A204.1 (cell line): Measurements from ENCODE around the gene CEP170B.
"Not testable (repeated sequence)": the region's sequence is repeated elsewhere in the genome, so short reads cannot be mapped to it uniquely, and the experiment has no call there.

ENCODE experiments used
- FAIRE-seq: peaks from 2 replicates; lab custom pipeline; 2012; peaks lifted over from hg19 to GRCh38; lab: Jason Lieb, UNC

Gene CEP170B

DNA sequence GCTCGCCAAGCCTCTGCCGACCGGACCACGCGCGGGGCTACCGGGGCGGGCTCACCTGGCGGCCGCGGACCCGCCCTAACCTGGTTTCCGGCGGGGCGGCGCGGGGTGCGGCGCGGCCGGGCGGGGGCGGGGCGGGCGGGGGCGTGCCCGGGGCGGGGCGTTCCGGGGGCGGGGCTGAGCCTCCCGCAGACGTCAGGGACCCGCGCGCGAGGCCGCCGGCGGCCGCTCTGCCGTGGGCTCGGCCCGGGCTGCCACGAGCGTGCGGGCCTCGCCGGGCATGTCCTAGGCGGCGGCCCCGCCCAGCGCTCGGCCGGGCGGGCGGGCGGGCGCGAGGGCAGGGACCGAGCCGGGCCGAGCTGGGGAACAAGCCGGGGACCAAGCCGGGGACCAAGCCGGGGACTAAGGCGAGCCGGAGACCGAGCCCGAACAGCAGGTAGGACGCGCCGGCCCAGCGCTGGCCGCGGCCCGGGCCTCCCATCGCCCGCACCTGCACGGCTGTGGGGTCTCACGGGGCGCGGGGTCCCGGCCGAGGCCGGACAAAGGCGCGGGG is at the start of gene CEP170B:
Gene CEP170B (plus strand): TSS at position 188 of the 550 bp plus-strand sequence. CDS start 3,183 bp downstream, outside the sequence.
- no peak for FAIRE-seq

DNA sequence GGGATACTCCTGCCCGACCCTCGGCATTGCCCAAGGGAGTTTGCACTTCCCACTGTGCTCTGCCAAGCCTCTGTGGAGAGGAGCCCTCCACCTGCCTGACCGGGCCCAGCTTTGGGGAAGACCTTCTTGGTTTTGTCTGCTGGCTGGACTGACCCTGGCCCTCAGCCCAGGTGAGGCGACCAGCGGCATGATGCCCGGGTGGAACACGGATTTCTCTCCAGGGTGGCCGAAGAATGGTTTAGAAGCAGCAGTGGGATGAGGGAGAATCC is 48.5 kb upstream of the CEP170B start:
- FAIRE-seq = no peak

DNA sequence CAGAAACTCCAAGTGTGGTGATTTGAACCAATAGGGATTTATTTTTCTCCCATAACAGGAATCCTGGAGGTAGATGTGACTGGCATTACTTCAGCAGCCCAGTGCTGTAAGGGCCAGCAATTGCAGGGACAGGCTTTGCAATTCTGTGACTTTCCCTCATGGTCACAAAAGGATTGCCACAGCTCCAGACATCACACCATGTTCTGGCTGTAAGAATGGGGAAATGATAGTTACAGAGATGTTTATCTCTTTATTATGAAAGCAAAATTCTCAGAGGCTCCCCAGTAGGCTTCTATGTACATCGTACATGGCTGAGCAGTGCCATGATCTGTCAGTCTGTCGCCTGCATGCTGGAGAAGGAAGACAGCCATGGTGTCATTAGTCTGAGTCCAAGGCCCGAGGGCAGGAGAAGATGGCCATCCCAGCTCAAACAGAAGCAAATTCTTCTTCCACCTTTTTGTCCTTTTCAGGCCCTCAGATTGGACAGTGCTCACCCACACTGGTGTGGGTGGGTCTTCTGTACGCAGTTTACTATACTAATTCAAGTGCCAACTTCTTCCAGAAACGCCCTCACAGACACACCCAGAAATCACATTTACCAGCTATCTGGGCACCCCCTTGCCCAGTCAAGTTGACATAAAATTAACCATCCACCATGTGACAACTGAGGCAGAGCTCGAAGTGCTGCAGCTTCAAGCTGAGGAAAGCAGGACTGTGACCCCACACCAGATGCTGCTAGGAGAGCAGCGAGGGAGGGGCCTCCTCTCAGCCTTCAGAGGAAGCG is 46.9 kb upstream of the CEP170B start:
- FAIRE-seq = no peak

DNA sequence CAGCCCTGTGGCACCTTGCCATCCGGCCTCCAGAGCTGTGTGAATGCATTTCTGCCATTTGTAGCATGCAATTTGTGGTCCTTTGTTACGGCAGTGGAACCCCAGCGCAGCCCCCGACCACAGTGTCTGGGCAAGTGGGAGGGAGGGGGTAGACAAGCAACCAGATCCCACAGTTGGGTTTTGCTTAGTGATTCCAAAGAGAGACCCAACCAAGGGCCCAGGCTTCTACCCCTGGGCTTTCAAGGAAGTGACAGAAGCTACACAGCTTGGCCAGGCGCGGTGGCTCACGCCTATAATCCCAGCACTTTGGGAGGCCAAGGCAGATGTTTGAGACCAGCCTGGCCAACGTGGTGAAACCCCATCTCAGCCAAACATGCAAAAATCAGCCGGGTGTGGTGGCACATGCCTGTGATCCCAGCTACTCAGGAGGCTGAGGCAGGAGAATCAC is 46.3 kb upstream of the CEP170B start:
- no peak for FAIRE-seq

DNA sequence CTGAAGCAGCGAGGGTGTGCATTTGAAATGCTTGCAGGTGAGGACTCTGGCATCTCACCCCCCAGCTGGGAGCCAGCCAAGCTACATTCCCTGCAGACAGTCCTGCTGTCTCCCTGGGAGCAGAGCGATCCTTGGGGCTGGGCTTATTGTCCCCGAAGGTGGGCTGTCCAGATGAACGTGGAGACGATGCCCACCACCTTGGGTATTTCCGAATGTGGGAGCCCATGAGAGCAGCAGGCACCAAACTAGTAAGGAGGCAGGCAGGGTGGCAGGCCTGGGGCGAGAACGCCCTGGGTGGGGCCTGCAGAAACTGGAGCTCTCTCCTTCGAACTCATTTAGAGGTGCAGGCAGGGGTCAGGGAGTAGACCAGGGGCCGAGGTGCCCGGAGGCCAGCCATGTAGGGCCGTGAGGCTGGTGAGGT is 45.7 kb upstream of the CEP170B start:
- FAIRE-seq = no peak

DNA sequence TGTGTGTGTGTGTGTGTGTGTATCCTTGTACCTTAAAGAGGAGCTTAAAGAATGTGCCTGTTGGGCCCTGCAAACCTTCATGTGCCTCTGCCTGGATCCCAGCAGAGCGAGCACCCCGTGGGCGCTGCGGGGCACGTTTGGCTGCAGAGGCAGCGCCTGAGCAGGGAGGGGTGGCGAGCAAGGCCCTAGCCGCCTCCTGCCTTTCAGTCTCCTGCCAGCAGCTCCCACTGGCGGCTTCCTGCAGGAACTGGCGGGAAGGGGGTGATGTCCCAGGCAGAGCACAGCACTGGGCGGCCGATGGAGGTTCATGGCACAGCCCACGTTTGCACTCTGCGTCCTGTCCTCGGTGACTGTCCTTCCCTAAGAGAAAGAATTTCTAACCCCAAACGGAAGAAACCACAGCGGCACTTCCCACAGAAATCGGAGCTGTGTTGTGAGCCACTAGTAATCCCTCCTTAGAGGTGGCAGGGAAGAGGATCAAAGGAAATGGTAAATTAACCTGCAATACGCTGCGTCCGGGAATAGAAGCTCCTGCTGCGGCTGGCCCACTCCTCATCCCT is 44.3 kb upstream of the CEP170B start:
- no peak for FAIRE-seq

DNA sequence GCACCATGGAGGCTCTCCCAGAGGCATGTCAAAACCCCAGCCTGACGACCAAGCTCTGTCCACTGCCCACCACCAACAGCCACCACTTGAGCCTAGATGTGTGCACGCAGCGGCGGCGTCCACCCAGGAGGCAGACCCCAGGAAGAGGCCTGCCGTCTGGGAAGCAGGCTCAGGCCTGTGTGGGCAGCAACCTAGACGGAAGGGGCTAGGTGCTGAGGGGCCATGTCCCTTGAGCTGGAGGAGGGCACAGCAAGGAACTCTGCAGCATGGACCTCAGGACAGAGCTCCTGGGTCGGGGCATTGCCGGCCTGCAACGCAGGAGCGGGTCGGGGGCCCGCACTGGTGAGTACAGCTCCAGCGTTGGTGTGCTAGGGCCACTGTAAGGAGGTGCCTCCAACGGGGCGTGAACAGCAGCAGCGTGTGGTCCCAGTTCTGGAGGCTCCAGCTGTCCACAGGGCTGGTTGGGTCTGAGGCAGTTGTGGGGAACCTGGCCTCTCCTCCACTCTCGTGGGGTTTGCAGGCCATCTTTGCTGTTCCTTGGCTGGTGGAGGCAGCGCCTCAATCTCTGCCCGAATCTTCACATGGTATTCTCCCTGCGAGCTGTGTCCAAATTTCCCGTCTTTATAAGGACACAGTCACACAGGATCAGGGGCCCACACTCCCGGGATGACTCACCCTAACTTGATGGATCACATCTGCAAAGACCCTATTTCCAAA is 43.7 kb upstream of the CEP170B start:
- FAIRE-seq = no peak

DNA sequence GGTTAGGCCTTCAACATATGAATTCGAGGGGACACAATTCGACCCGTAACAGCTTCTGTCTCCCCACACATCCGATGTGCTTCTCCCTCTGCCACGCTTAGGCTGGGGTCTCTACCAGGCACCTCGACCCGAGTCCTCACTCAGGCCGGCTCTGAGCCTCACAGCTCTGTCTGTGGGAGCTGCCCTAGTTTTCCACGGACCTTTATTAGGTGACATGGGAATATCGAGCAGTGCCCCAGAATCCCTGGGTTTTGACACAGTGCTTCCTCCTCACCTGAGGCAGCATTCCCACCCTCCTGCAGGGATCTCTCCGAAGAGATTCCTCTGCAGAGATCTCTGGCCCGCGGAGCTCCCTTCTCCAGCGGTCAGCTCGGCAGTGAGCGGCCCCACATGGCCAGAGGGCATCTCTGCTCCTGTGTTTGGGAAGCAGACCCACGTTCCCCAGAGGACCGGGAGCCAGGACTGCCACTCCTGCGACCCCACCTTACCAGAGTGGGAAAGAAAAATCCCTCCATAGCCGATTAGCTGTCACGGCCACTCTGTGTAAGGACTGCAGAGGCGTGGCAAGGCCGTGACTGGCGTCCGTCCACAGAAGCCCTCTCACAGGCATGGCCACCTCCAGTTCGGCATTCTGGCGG is 43.0 kb upstream of the CEP170B start:
- FAIRE-seq = no peak

DNA sequence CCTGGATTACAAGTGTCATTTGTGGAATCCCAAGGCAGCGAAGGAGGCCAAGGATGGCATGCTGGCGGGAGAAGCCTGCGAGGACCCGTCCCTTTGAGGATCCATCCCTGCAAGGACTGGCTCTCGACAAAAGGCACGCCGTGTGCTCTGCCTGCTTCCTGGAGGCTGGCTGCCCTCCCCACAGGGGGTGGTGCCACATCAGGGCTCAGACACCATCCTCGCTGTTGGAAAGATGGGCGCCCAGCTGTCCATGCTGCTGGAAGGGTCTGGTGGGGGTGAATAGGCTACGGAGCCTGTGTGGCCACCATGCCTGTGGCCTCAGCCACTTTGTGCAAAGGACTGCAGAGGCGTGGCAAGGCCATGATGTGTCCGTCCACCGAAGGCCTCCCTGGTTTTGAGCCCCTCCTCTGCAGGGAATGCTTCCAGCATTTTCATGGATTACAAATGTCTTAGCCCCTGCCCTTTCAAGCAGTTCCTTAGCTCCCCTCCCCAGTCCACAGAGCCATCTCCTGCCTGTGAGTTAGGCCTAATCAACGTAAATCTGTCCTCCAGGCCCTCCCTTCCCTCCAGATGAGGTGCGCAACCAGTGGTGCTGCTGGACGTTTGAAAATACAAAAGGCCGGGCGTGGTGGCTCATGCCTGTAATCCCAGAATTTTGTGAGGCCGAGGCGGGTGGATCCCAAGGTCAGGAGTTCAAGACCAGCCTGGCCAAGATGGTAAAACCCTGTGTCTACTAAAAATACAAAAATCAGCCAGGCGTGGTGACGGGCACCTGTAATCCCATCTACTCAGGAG is 42.0 kb upstream of the CEP170B start:
- no peak for FAIRE-seq

DNA sequence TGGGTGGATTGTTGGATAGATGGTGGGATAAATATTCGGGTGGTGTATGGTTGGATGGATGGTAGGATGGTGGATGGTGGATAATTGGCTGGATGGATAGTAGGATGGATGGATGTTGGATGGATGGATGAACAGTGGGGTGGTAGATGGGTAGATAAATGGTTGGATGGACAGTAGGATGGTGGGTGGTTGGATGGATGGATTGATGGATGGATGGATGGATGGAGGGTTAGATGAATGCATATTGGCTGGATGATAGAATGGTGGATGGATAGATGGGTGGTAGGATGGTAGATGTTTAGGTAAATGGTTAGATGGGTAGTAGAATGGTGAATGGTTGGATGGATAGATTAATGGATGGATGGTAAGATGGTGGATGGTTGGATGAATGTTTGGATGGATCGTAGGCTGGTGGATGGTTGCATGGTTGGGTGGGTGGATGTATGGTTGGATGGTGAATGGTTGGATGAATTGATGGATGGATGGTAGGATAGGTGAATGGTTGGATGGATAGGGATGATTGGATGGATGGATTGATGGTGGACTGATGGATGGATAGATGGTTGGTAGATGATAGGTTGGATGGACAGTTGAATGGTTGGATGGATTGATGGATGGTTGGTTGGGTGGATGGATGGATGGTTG is 40.6 kb upstream of the CEP170B start:
- no peak for FAIRE-seq

DNA sequence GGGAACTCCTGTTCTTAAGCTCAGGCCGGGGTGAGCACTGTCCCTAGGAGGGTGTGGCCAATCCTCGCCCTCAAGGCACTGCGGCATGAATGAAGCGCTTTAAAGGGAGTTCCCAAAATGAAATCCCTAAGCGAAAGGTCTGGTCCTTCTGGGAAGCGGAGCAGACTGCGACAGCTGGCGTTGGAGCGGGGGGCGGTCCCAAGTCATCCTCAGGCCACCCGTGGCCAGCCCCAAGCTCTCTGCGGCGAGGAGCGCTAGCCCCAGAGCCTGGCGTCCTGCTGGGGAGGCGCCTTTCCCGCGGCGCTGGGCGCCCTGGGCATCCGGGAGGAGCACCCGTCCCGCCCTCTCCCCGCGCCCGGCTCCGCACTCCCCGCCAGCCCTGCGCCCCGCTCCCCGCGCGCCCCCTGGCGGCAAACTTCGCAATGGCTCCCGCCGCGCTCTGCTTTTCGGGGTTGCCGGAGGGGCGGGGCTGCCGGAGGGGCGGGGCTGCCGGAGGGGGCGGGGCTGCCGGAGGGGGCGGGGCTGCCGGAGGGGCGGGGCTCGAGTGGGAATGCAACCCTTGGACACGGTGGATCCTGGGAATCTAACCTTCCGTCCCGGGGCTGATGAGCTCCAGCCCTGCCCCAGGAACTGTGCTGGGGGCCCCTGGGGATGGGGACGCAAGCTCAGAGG is 38.7 kb upstream of the CEP170B start:
- FAIRE-seq = no peak

DNA sequence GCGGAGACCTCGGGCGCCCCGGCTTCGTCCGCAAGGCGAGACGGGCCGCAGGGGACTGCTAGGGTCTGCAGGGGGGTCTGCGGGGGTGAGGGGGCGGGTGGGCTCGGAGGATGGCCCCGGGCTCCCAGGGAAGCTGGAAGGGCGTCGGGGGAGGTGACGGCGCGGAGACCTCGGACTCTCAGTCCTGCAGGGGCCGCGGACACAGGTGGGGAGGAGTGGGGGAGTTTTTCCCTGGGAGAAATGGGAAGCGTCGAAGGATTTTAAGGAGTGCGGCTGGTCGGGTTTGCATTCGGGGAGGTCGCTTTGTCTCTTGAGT is 38.2 kb upstream of the CEP170B start:
- no peak for FAIRE-seq

DNA sequence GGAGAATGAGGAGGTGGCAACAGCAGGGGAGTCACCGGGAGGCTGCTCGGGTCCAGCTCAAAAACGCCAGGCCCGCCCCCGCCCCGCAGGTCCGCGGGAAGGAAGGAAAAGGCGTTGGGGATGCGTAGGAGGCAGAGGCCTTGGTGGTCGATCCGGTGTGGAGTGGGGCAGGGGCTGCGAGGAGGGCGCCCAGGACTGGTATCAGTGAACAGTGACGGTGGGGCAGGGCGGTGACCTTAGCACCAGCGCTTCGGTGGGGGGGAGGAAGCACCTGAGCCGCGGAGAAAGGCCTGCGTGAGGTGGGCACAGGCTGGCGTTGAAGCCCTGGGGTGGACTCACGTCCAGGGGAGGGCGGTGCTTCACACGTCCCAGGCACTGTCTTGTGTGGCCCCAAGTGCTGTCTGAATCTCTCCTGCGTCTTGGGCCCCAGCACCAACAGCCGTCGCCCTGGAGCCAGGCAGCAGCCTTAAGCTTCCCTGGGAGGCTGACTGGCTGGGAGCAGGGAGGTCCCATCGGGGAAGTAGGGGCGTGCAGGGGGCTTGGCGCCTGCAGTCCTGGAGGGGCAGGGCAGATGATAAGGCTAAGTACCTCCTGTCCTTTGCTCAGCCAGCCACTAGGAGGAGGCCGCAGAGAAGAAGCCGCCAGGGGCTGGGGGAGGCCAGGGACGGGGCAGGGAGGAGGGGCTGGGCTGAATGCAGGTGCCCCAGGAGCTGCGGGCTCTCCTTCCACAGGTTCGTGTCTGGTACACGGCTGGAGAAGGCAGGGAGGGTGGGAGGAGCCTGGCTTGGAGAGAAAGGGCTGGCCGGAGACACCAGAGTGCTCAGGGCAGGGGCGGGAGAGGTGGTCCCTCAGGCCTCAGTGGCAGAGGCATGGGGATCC is 37.7 kb upstream of the CEP170B start:
- FAIRE-seq = no peak

DNA sequence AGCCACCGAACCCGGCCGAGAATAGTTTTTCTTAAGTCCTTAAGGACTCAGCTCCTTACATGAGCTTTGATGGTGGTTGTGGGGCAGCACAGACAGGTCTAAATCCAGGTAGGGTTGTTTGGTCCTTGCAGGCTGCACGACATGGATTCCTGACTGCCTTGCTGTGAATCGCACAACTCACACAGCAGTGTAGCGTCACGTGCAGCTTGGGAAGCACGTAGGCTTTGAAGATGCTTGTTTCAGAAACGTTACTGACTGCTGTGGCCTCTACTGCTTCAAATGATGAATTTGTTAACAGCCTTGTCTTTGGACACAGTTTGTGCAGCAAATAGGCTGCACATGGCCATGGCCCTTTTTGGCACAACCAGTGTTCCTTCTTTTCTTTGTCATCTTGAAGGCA is 34.3 kb upstream of the CEP170B start:
- FAIRE-seq = no peak

DNA sequence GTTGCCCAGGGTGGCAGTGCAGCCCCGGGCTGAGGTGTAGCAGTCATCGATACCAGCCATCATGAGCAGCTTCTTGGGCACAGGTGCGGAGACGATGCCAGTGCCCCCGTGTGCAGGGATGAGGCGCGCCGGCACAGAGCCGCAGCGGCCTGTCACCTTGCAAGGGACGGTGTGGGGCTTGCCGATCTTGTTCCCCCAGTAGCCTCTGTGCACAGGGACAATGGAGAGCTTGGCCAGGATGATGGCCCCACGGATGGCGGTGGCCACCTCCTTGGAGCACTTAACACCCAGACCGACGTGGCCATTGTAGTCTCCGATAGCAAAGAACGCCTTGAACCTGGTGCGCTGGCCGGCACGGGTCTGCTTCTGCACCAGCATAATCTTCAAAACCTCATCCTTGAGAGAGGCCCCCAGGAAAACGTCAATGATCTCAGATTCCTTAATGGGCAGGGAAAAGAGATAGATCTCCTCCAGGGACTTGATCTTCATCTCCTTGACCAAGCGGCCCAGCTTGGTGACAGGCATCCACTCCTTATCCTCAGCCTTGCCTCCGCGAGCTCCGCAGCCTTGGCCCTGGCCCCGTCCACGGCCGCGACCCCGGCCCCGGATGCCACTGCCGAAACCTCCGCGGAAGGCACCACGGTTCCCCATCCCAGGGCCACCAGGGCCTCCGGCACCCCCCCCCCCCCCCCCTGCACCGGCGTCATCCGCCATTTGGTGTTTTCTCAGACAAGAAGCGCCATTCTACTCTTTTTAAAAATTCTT is 28.7 kb upstream of the CEP170B start:
- FAIRE-seq = not testable (repeated sequence)

DNA sequence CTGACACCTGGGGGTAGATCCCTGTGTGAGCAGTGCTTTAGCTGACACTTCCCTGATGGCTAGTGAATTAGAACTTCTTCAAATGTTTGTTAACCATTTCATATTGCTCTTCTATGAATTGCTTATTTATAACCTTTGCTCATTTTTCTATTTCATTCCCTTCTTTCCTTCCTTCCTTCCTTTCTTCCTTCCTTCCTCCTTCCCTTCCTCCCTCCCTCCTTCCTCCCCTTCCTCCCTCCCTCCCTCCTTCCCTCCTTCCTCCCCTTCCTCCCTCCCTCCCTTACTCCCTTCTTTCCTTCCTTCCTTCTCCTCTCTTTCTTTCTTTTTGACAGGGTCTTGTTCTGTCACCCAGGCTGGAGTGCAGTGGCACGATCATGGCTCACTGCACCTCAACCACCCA is 23.3 kb upstream of the CEP170B start:
- no peak for FAIRE-seq

DNA sequence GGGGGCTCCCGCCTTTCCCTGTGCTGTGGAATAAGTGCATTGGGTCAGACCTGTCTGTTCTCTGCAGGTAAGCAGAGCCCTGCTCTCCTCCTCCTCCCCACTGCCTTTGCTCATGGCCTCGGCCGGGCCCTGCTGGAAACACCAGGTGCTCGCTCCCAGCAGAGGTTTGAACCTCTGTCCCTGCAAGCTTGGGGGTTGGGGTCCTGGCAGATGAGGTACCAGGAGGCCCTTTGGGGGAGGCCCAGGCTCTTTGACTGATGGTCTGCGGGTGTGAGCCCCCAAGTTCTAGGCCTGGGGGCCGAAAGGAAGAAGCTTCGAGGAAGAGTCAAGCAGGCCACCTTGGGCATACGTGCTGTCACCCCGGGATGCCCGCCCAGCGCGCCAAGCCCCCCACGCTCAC is 22.1 kb upstream of the CEP170B start:
- FAIRE-seq = no peak

DNA sequence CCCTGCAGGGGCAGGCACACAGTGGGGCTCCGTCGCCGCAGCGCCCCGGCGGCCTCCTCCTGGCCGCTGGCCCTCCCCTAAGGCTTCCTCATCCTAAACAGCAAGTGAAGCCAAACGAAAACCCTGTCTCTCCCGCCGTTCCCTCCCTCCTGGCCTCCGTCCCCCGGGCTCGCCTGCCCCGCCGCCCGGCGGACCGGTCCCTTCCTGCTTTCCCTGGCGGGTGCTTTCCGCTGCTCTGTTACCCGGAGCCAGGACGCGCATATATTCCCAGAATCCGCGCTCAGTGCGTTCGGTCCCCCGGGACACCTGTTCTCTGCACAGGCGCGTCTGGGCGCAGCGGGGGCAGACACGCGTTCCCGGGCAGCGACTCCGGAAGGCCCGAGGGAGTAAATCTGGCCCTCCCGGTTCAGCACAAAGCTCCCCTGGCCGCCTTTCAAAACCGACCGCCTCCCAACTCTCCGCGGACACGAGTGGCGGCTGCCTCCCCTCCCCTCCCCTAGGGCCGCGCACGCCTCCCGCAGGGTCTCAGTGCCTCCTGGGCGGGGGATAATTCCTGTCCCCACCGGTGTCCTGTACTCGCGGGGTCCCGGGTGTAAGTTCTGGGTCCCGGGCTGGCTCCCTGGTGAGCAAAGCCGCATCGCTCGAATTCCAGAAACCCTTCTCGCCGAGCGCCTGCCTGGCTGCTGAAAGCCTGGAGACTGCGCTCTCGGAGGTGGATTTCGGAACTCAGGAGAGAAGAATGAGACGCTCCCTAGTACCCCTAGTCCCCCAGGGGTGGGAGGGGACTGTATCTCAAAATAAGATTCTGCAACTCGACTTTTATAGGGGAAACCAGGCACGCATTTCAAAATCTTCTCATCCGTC is 21.4 kb upstream of the CEP170B start:
- FAIRE-seq = no peak
